Measurements from ENCODE around the gene DSN1.
"Not testable (repeated sequence)": the region's sequence is repeated elsewhere in the genome, so short reads cannot be mapped to it uniquely, and the experiment has no call there.

DSN1 gene

GRCh38 chr20:36773597-36774390, at the start of gene DSN1:
Gene DSN1 (minus strand): TSS chr20:36773763. CDS start chr20:36771458, 2,305 bp downstream.
- DNase-seq (ENCODE audit: low read depth), result peak; percentile 93

GRCh38 chr20:36823121-36823520, 49.6 kb upstream of the DSN1 start:
- DNase-seq (ENCODE audit: low read depth), result no peak

- no peak for DNase-seq (ENCODE audit: low read depth)
These were observed 48.4 kb upstream of the DSN1 start for GRCh38 chr20:36821964-36822437.

GRCh38 chr20:36820928-36821327, 47.4 kb upstream of the DSN1 start:
- DNase-seq (ENCODE audit: low read depth), result no peak

- no peak for DNase-seq (ENCODE audit: low read depth)
These were observed 46.5 kb upstream of the DSN1 start for GRCh38 chr20:36820073-36820472.

GRCh38 chr20:36819659-36820058, 46.1 kb upstream of the DSN1 start:
- DNase-seq (ENCODE audit: low read depth), result no peak

GRCh38 chr20:36818861-36819260, 45.3 kb upstream of the DSN1 start:
- no peak for DNase-seq (ENCODE audit: low read depth)

- no peak for DNase-seq (ENCODE audit: low read depth)
These were observed 44.6 kb upstream of the DSN1 start for GRCh38 chr20:36818185-36818584.

- no peak for DNase-seq (ENCODE audit: low read depth)
These were observed 43.9 kb upstream of the DSN1 start for GRCh38 chr20:36817496-36817895.

- no peak for DNase-seq (ENCODE audit: low read depth)
These were observed 42.0 kb upstream of the DSN1 start for GRCh38 chr20:36815454-36816091.

- no peak for DNase-seq (ENCODE audit: low read depth)
These were observed 39.3 kb upstream of the DSN1 start for GRCh38 chr20:36812594-36813463.

- peak; percentile 53 for DNase-seq (ENCODE audit: low read depth)
These were observed 35.0 kb upstream of the DSN1 start for GRCh38 chr20:36808317-36809257.

GRCh38 chr20:36806049-36806448, 32.5 kb upstream of the DSN1 start:
- DNase-seq (ENCODE audit: low read depth), result no peak

- no peak for DNase-seq (ENCODE audit: low read depth)
These were observed 31.8 kb upstream of the DSN1 start for GRCh38 chr20:36805396-36805795.

GRCh38 chr20:36804425-36804824, 30.9 kb upstream of the DSN1 start:
- no peak for DNase-seq (ENCODE audit: low read depth)

- peak; percentile 19 for DNase-seq (ENCODE audit: low read depth)
These were observed 29.0 kb upstream of the DSN1 start for GRCh38 chr20:36802326-36803222.

- DNase-seq (ENCODE audit: low read depth), result no peak
These were observed 26.8 kb upstream of the DSN1 start for GRCh38 chr20:36800410-36800809.

GRCh38 chr20:36799313-36799712, 25.8 kb upstream of the DSN1 start:
- not testable (repeated sequence) for DNase-seq (ENCODE audit: low read depth)

- DNase-seq (ENCODE audit: low read depth), result no peak
These were observed 23.3 kb upstream of the DSN1 start for GRCh38 chr20:36796875-36797274.

GRCh38 chr20:36796117-36796516, 22.6 kb upstream of the DSN1 start:
- DNase-seq (ENCODE audit: low read depth), result no peak

All from GM04504 (cell line).